BLaER1 treated with 17β-estradiol and CSF1 and Interleukin-3, amounts not matched to agents 10 nM and 100 nM (cell line): Measurements from ENCODE around the gene ZNRF3.

Experiments
- H3K27ac ChIP-seq, 11 experiments: shearing (Covaris generic); formaldehyde crosslinking; 2 replicates each; pipeline ENCODE4 v1.8.1; 2022
- H3K27me3 ChIP-seq, 11 experiments: shearing (Covaris generic); formaldehyde crosslinking; 2 replicates each; pipeline ENCODE4 v1.8.1; 2022
- H3K36me3 ChIP-seq, 11 experiments: shearing (Covaris generic); formaldehyde crosslinking; 2 replicates each; pipeline ENCODE4 v1.8.1; 2022
- H3K4me1 ChIP-seq, 10 experiments: shearing (Covaris generic); formaldehyde crosslinking; 2 replicates each; pipeline ENCODE4 v1.8.1; 2022
- H3K4me2 ChIP-seq, 11 experiments: shearing (Covaris generic); formaldehyde crosslinking; 2 replicates each; pipeline ENCODE4 v1.8.1; 2022
- H3K4me3 ChIP-seq, 10 experiments: shearing (Covaris generic); formaldehyde crosslinking; 2 replicates each; pipeline ENCODE4 v1.8.1; 2022
- H3K9ac ChIP-seq, 11 experiments: shearing (Covaris generic); formaldehyde crosslinking; 2 replicates each; pipeline ENCODE4 v1.8.1; 2022
- H3K9me3 ChIP-seq, 11 experiments: shearing (Covaris generic); formaldehyde crosslinking; replicated peaks in 1 of 11; 2 replicates each; pipeline ENCODE4 v1.8.1; 2022
- H4K20me1 ChIP-seq, 11 experiments: shearing (Covaris generic); formaldehyde crosslinking; 2 replicates each; pipeline ENCODE4 v1.8.1; 2022
- Cebpa-rat ChIP-seq, 11 experiments: shearing (Covaris generic); IDR thresholded peaks; 2 replicates each; pipeline ENCODE4 v1.8.1; 2022

ZNRF3 gene

DNA sequence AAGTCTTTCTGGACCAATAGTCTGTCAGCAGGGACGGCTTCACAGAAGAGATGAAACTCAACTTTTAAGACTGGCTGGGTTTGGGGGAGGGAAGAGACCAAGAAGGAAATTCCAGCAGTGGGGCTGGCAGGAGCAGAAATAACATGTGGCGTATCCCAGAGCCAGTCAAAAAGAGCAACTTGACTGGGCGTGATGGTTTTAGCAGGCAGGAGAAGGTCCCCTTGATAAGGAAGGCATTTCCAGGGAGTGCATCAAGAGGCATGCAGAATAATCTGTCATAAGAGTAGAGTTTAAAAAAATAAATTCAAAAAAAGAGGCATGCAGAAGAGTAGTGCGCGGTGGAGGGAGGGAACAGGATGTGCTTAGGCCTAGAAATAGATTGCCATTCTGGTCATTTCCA is 125.8 kb downstream of the ZNRF3 start:
- no peak for TF ChIP-seq Cebpa-rat (IDR thresholded peaks at IDR 0.05)
- Histone ChIP-seq H3K4me3 (no peak overlapping the region), H3K9ac (no peak overlapping the region), H3K4me2 (no peak overlapping the region), H3K27ac (no peak overlapping the region), H3K27me3 (peaks cover 9 to 16% (median 14%) of the 10 kb centered on the region in 11 experiments; a peak in 21 of 22 replicates), H3K4me1 (no peaks in the 10 kb centered on the region; a peak in 1 of 20 replicates), H4K20me1 (peaks cover 0 to 41% (median 5%) of the 10 kb centered on the region in 11 experiments; a peak in 10 of 22 replicates), H3K36me3 (peaks cover 0 to 16% (median 8%) of the 10 kb centered on the region in 11 experiments; a peak in 8 of 22 replicates), H3K9me3 (0 out of 22 replicates have a peak, but pooled peaks cover 0 to 3% (median 0%) of the 10 kb centered on the region in 11 experiments)

DNA sequence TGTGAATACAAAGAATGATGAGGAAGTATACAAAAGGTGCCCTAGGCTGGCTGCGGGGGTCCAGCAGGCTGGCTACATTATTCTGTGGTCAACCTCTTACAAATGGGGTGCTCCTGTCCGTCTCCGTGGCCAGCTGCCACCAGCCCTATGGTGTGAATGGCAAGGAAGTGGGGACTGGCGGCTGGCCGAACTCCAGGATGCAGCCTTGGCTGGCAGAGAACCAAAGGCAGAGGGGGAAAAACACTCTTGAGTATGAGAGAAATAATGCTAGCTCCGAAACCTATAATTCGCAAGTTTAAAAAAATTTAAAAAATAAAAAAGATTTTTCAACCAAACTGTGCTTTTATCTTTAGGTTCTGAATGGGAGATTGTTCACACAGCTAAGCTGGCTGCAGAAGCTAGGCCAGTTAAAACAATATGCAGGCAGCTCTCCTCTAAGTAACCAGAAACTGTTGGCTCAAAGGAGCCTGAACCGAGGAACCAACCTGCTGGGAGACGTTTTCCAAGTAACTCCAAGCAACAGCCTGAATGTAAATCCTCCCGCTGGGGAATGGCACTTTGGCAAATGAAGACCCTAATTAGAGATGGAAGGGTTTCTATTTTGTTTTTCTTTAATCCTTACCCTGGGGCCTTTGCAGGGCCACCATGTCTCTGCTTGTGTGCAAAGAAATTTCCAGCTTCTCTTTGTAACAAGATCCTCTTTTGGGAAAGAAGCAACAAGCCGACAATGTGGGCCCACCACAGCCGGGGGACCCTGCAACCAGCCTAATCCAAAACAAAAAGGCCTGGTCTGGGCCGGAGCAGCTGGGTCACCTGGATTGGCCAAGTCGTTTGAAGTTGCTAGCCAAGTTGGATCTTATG is 128.1 kb downstream of the ZNRF3 start:
- TF ChIP-seq Cebpa-rat (IDR thresholded peaks at IDR 0.05), result no peak
- Histone ChIP-seq H3K9me3 (0 out of 22 replicates have a peak, but pooled peaks cover 0 to 3% (median 0%) of the 10 kb centered on the region in 11 experiments), H3K27ac (no peak overlapping the region), H3K4me1 (no peaks in the 10 kb centered on the region; a peak in 1 of 20 replicates), H3K36me3 (peaks cover 0 to 16% (median 6%) of the 10 kb centered on the region in 11 experiments; a peak in 8 of 22 replicates), H3K4me3 (no peak overlapping the region), H4K20me1 (peaks cover 0 to 26% (median 0%) of the 10 kb centered on the region in 11 experiments; a peak in 3 of 22 replicates), H3K9ac (no peak overlapping the region), H3K27me3 (no peaks in the 10 kb centered on the region), H3K4me2 (no peak overlapping the region)

DNA sequence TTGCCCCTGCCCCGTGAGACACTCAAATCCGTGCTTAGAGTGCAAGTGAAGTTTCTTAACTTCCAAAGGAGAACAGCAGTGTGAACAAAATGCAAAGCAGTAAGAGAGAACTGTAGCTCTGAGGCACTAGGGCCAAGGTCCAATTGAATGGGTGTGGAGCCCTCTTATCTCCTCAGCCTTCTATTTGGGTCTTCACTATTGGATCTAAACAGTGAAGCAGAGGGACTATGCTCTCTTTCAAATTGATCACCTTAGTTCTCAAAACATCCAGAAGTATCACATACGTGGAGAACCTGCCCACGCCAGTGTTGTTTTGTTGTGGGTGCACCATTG is 128.7 kb downstream of the ZNRF3 start:
- H3K4me2 ChIP-seq, result no peak overlapping the region
- no peak for TF ChIP-seq Cebpa-rat (IDR thresholded peaks at IDR 0.05)
- no peaks in the 10 kb centered on the region; a peak in 1 of 20 replicates for H3K4me1 ChIP-seq

DNA sequence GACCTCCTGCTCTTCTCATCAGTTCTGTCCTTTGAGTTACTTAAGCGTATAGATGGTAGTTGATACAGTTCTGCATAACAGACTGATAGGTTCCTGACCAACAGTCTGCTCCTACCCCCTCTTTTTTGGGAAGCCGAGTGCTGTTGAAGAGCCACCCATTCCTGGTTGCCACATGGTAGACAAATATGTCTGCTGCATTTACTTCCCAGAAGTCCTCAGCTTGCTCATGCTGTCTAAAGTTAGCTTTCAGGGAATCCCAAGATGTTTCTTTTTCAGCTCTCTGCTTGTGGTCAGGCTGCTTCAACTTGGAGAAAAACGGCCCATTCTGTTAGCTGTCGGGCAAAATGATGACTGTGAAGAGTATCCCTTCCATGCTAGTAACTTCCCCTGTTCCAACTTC is 129.6 kb downstream of the ZNRF3 start:
- no peak overlapping the region for H3K9ac ChIP-seq
- H4K20me1 ChIP-seq, result peaks cover 0 to 23% (median 0%) of the 10 kb centered on the region in 11 experiments; a peak in 3 of 22 replicates
- peaks cover 0 to 16% (median 6%) of the 10 kb centered on the region in 11 experiments; a peak in 8 of 22 replicates for H3K36me3 ChIP-seq
- no peak overlapping the region for H3K27ac ChIP-seq
- no peak for TF ChIP-seq Cebpa-rat (IDR thresholded peaks at IDR 0.05)
- no peak overlapping the region for H3K4me2 ChIP-seq
- 0 out of 22 replicates have a peak, but pooled peaks cover 0 to 3% (median 0%) of the 10 kb centered on the region in 11 experiments for H3K9me3 ChIP-seq
- no peaks in the 10 kb centered on the region; a peak in 1 of 20 replicates for H3K4me1 ChIP-seq
- H3K27me3 ChIP-seq, result no peaks in the 10 kb centered on the region
- no peak overlapping the region for H3K4me3 ChIP-seq

More for the DNA sequence above, 128.7 kb downstream of the ZNRF3 start:
- Histone ChIP-seq H3K36me3 (peaks cover 0 to 16% (median 6%) of the 10 kb centered on the region in 11 experiments; a peak in 8 of 22 replicates), H3K4me3 (no peak overlapping the region), H3K9me3 (0 out of 22 replicates have a peak, but pooled peaks cover 0 to 3% (median 0%) of the 10 kb centered on the region in 11 experiments), H4K20me1 (peaks cover 0 to 26% (median 0%) of the 10 kb centered on the region in 11 experiments; a peak in 3 of 22 replicates), H3K9ac (no peak overlapping the region), H3K27ac (no peak overlapping the region), H3K27me3 (no peaks in the 10 kb centered on the region)

DNA sequence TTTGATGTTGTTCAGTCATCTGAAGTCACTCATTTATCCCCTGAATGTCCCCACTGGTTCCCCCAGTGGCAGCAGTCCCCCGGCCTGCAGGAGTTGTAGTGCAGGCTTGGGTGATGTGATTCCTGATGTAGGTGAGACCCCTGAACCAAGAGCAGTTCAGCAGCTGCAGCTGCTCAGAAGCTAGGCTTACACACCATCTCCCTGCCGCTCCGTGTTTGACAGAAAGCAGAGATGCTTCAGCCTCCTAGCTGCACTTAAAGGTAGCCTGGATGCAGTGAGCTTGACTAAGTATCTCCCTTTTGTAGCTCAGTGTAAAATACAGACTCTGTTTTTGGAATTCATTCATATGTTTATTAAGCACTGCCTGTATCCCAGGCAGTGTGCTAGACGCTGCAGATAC is 130.9 kb downstream of the ZNRF3 start:
- Histone ChIP-seq H3K36me3 (peaks cover 0 to 16% (median 6%) of the 10 kb centered on the region in 11 experiments; a peak in 8 of 22 replicates), H3K4me2 (no peak overlapping the region)
- TF ChIP-seq Cebpa-rat (IDR thresholded peaks at IDR 0.05), result no peak

DNA sequence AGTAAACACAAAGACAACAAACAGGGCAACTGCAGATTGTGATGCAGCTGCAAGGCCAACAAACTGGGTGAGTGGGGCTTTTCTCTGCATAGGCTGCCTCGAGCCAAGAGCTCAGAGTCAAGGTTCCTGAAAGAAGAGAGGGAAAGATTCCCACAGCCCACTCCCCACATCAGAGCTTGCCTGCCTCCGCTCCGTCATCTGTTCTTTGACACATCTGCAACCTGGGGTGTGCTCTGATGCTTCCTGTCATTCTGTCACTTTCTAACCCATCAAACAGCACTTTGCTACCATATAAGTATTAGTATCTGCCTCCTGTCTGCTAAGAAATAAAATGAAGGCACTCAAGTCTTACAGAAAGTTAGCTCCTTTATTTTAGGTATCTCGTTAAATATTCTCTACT is 131.4 kb downstream of the ZNRF3 start:
- no peak overlapping the region for H3K27ac ChIP-seq
- no peak overlapping the region for H3K9ac ChIP-seq
- no peaks in the 10 kb centered on the region for H3K4me1 ChIP-seq
- no peak for TF ChIP-seq Cebpa-rat (IDR thresholded peaks at IDR 0.05)
- H3K27me3 ChIP-seq, result no peaks in the 10 kb centered on the region
- H3K4me3 ChIP-seq, result no peak overlapping the region
- peaks cover 0 to 12% (median 7%) of the 10 kb centered on the region in 11 experiments; a peak in 9 of 22 replicates for H3K9me3 ChIP-seq
- peaks cover 0 to 16% (median 6%) of the 10 kb centered on the region in 11 experiments; a peak in 8 of 22 replicates for H3K36me3 ChIP-seq
- no peak overlapping the region for H3K4me2 ChIP-seq
- peaks cover 0 to 23% (median 0%) of the 10 kb centered on the region in 11 experiments; a peak in 3 of 22 replicates for H4K20me1 ChIP-seq

More for the DNA sequence above, 130.9 kb downstream of the ZNRF3 start:
- no peaks in the 10 kb centered on the region for H3K27me3 ChIP-seq
- H3K4me3 ChIP-seq, result no peak overlapping the region
- H3K9me3 ChIP-seq, result peaks cover 0 to 11% (median 7%) of the 10 kb centered on the region in 11 experiments; a peak in 9 of 22 replicates
- no peaks in the 10 kb centered on the region for H3K4me1 ChIP-seq
- H4K20me1 ChIP-seq, result peaks cover 0 to 23% (median 0%) of the 10 kb centered on the region in 11 experiments; a peak in 3 of 22 replicates
- no peak overlapping the region for H3K27ac ChIP-seq
- no peak overlapping the region for H3K9ac ChIP-seq

DNA sequence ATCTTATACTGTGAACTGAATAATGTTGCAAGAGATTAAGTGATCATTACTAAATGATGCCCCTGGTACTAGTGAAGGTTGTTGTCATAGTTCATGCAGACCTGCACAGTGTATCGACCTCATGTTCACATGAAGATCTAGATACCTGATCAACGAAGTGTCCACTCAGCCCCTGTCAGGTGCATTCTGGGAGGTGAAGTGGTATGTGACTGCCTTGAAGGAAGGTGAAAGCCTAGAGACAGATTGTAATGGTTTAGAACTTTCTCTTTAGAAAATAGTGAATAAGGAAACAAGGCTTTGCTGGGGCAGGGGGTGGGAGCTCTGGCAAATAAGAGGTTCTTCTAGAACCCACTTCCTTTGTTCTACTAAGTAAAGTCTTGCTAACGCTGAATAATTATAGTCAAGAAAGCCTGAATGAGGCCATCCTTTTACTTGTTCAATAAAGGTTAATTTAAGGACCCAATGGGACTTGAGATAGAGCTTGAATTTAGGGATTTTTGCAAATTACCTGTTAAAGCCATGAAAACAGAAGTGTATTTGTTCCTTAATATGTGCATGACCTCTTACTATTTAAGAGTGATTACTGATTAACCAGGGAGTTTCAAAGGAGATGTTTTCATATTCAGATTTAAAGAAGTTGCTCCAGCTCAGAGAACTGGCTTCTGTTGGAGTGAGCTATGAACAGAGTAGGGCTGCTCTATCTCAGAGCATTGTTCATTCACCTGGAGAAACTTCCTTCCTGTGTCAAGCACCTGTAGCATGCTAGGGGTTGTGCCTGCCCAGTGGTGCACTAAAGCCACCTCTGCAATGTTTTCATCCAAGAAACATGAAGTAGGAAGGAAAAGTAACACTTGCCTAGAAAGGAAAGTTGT is 132.9 kb downstream of the ZNRF3 start:
- Histone ChIP-seq H3K27ac (no peak overlapping the region), H3K4me3 (no peak overlapping the region), H3K36me3 (peaks cover 0 to 16% (median 6%) of the 10 kb centered on the region in 11 experiments; a peak in 8 of 22 replicates), H3K27me3 (no peaks in the 10 kb centered on the region), H4K20me1 (peaks cover 0 to 20% (median 0%) of the 10 kb centered on the region in 11 experiments; a peak in 3 of 22 replicates), H3K4me2 (no peak overlapping the region), H3K4me1 (peaks cover 0 to 6% (median 0%) of the 10 kb centered on the region in 10 experiments; a peak in 2 of 20 replicates), H3K9ac (no peak overlapping the region), H3K9me3 (peaks cover 0 to 20% (median 7%) of the 10 kb centered on the region in 11 experiments; a peak in 9 of 22 replicates)
- TF ChIP-seq Cebpa-rat (IDR thresholded peaks at IDR 0.05), result no peak
